HCT116 (cell line): ENCODE data around the gene ZNF143. TPM values are rescaled to one million over a fixed set of nuclear protein-coding genes. Genes with fewer than 3 reads are reported as not detected.

Experiments
- ATAC-seq: fragments of 200-7000 bp; cut with Tn5 transposase; 2 replicates; pipeline ENCODE4 v1.9.1; 2020; ENCODE audit warnings: mild to moderate bottlenecking, moderate library complexity
- BruUV-seq: library from RNA; stranded (reverse); fragments of 400-500 nt; replicated peaks from 2 replicates; lab custom pipeline; 2021; lab: Mats Ljungman, UMichigan
- CTCF ChIA-PET: fragments of 300-600 bp; sonication (Branson Sonifier 250); formaldehyde crosslinking; loops from one replicate; lab custom pipeline; 2021; ENCODE audit warnings: antibody characterized with exemption; lab: Charles Lee
- POLR2A ChIA-PET: fragments of 300-600, 350-600 bp; sonication (Branson Sonifier 250); formaldehyde crosslinking; loops from one replicate; lab custom pipeline; 2021; ENCODE audit warnings: antibody characterized with exemption; lab: Charles Lee
- RAD21 ChIA-PET, 2 experiments: fragments of 300-600 bp; sonication (Branson Sonifier 250); formaldehyde crosslinking; loops; one replicate each; lab custom pipeline; 2023; ENCODE audit warnings: low total read pairs in 2 of 2; ENCODE audit not compliant: uncharacterized antibody in 2 of 2, unreplicated experiment in 2 of 2, low non-redundant PET in 1 of 2; lab: Charles Lee
- DNase-seq: peaks from one replicate; pipeline ENCODE4 v3.0.0-alpha.2; 2010; ENCODE audit warnings: low read depth, low spot score
- H2AFZ ChIP-seq: fragments of 200-600 bp; shearing (Covaris generic), sonication (generic); 2 replicates; pipeline ENCODE4 v1.6.1; 2017; ENCODE audit warnings: low read depth, mixed run types, mixed read lengths, antibody characterized with exemption, low read length; ENCODE audit not compliant: poor library complexity, severe bottlenecking
- H3K27ac ChIP-seq: 2 replicates; pipeline ENCODE4 v1.5.1; 2012; ENCODE audit warnings: low read depth, low read length
- H3K27me3 ChIP-seq: fragments of 200-600 bp; sonication (generic); 2 replicates; pipeline ENCODE4 v1.6.1; 2016; ENCODE audit warnings: mixed run types, low read length, mixed read lengths; ENCODE audit not compliant: insufficient read depth
- H3K36me3 ChIP-seq, 2 experiments: fragments of 200-500 bp in 1 of 2; fragments of 200-600 bp in 1 of 2; sonication (Bioruptor generic) in 1 of 2; sonication (generic) in 1 of 2; 2 replicates each; pipeline versions ENCODE4 v1.5.1 to v1.6.1; 2014 to 2016; ENCODE audit warnings: low read length in 2 of 2, inconsistent platforms in 1 of 2, mixed read lengths in 1 of 2, mixed run types in 1 of 2; ENCODE audit not compliant: insufficient read depth in 2 of 2, control insufficient read depth in 1 of 2
- H3K4me1 ChIP-seq, 2 experiments: fragments of 200-600 bp in 1 of 2; sonication (generic) in 1 of 2; 2 replicates each; pipeline versions ENCODE4 v1.5.1 to v1.6.1; 2012 to 2017; ENCODE audit warnings: low read length in 2 of 2, inconsistent platforms in 1 of 2, mild to moderate bottlenecking in 1 of 2, mixed read lengths in 1 of 2, mixed run types in 1 of 2, moderate library complexity in 1 of 2; ENCODE audit not compliant: insufficient read depth in 2 of 2, control insufficient read depth in 1 of 2
- H3K4me2 ChIP-seq: fragments of 200-600 bp; sonication (generic); 2 replicates; pipeline ENCODE4 v1.6.1; 2017; ENCODE audit warnings: mixed run types, low read length, mixed read lengths
- H3K4me3 ChIP-seq, 2 experiments: fragments of 200-600 bp in 1 of 2; sonication (generic) in 1 of 2; replicated peaks in 1 of 2; 2 replicates each; pipeline ENCODE4 v1.5.1; 2011 to 2016; ENCODE audit warnings: low read length in 2 of 2, control low read depth in 1 of 2, low read depth in 1 of 2, mild to moderate bottlenecking in 1 of 2, mixed read lengths in 1 of 2, mixed run types in 1 of 2
- H3K79me2 ChIP-seq: fragments of 200-600 bp; sonication (generic); 2 replicates; pipeline ENCODE4 v1.6.1; 2017; ENCODE audit warnings: mild to moderate bottlenecking, mixed run types, low read length, moderate library complexity, mixed read lengths; ENCODE audit not compliant: insufficient read depth
- H3K9ac ChIP-seq: fragments of 200-600 bp; sonication (generic); 2 replicates; pipeline ENCODE4 v1.6.1; 2016; ENCODE audit warnings: low read length, mixed read lengths
- H3K9me2 ChIP-seq: fragments of 200-600 bp; sonication (generic), shearing (Covaris generic); 2 replicates; pipeline ENCODE4 v1.6.1; 2017; ENCODE audit warnings: mixed run types, mild to moderate bottlenecking, moderate library complexity; ENCODE audit not compliant: insufficient read depth
- H3K9me3 ChIP-seq, 2 experiments: fragments of 200-500 bp in 1 of 2; fragments of 200-600 bp in 1 of 2; sonication (Bioruptor generic) in 1 of 2; sonication (generic) in 1 of 2; 2 replicates each; pipeline ENCODE4 v1.6.1; 2014 to 2017; ENCODE audit warnings: low read length in 2 of 2, mixed read lengths in 2 of 2, inconsistent platforms in 1 of 2, low read depth in 1 of 2, mild to moderate bottlenecking in 1 of 2, mixed run types in 1 of 2, moderate library complexity in 1 of 2; ENCODE audit not compliant: control insufficient read depth in 1 of 2, insufficient read depth in 1 of 2
- H4K20me1 ChIP-seq: fragments of 200-600 bp; sonication (generic), shearing (Covaris generic); 2 replicates; pipeline ENCODE4 v1.6.1; 2017; ENCODE audit warnings: mixed run types, mild to moderate bottlenecking, moderate library complexity; ENCODE audit not compliant: insufficient read depth
- CEBPB ChIP-seq: IDR thresholded peaks from 2 replicates; pipeline ENCODE4 v1.6.1; 2012; ENCODE audit warnings: low read depth
- EGR1 ChIP-seq: IDR thresholded peaks from 2 replicates; pipeline ENCODE4 v1.6.1; 2012; ENCODE audit warnings: low read depth
- ELF1 ChIP-seq: IDR thresholded peaks from 2 replicates; pipeline ENCODE4 v1.6.1; 2012; ENCODE audit warnings: low read depth, borderline replicate concordance
- EZH2phosphoT487 ChIP-seq: fragments of 200-600 bp; IDR thresholded peaks from 2 replicates; pipeline ENCODE4 v1.6.1; 2018; ENCODE audit warnings: antibody characterized with exemption, borderline replicate concordance
- FOSL1 ChIP-seq: IDR thresholded peaks from 2 replicates; pipeline ENCODE4 v1.6.1; 2012; ENCODE audit warnings: low read depth
- MAX ChIP-seq: IDR thresholded peaks from 2 replicates; pipeline ENCODE4 v1.6.1; 2012
- POLR2A ChIP-seq: IDR thresholded peaks from 2 replicates; pipeline ENCODE4 v1.7.0; 2011; ENCODE audit warnings: borderline replicate concordance; ENCODE audit not compliant: insufficient read depth, insufficient read length; ENCODE audit errors: extremely low read depth
- POLR2AphosphoS5 ChIP-seq: IDR thresholded peaks from 2 replicates; pipeline ENCODE4 v1.6.1; 2011; ENCODE audit warnings: mild to moderate bottlenecking, low read depth, low read length, moderate library complexity
- RAD21 ChIP-seq: IDR thresholded peaks from 2 replicates; pipeline ENCODE4 v1.6.1; 2012; ENCODE audit warnings: low read depth, mild to moderate bottlenecking
- SIN3A ChIP-seq: IDR thresholded peaks from 2 replicates; pipeline ENCODE4 v1.6.1; 2012; ENCODE audit warnings: low read depth
- TCF7L2 ChIP-seq: IDR thresholded peaks from 2 replicates; pipeline ENCODE4 v1.7.0; 2011; ENCODE audit warnings: borderline replicate concordance, inconsistent platforms; ENCODE audit not compliant: insufficient read depth, insufficient read length; ENCODE audit errors: extremely low read depth
- ZFX ChIP-seq: fragments of 450-650 bp; IDR thresholded peaks from 2 replicates; pipeline ENCODE4 v1.6.1; 2017
- ZNF274 ChIP-seq: fragments of 200-500 bp; sonication (Bioruptor generic); IDR thresholded peaks from 2 replicates; pipeline ENCODE4 v1.6.1; 2014; ENCODE audit warnings: mild to moderate bottlenecking, low read depth, low read length, inconsistent platforms
- intact Hi-C: fragments of 100-400 bp; cut with micrococcal nuclease; formaldehyde crosslinking; loops from 2 replicates; pipeline ENCODE4 v1.10.0; 2022
- total RNA-seq: library from RNA; stranded (reverse); gene quantifications from one replicate; pipeline ENCODE4 v1.2.1, GENCODE V29; 2021; ENCODE audit not compliant: unreplicated experiment
- TF ChIP-seq, protein P1 (sequence below): IDR thresholded peaks from 2 replicates; pipeline ENCODE4 v1.6.1; 2012

The ZNF143 gene
- total RNA-seq, 1 experiment from 2014 or later = 27.5 TPM

DNA sequence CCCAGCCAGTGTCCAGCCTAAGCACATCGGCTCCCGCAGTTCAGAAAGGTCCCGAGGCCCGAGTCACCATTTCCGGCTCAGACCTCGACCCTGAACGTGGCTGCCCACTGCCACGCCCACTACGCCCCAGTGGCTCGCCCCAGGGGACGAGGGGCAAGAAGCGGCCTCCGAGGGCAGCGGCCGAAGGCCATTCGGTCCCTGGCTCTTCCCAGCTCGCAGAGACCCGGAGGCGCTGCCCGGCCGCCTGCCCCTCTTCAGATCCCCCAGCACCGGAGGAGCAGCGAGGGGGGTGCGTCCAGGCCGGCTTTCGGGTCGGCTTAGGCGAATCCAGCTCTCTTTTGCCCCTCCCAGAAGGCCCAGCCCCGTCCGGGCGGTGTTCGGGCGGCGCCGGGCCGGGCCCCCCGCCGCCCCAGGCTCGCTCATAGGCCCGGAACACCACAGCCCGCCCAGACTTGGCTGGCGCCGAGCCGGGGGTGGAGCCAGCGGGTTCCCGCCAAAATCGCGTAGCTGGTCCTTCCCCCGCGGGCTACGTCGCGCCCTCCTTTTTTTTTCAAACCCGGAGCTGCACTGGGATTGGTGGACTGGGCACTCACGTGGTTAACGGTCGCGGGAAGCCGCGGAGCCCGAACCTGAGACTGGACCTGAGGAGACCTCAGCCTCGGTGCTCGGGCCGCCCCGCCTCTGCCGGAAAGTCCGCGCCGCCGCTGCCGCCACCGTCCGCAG is 112.4 kb downstream of the ZNF143 start, which contains the start of gene WEE1 (continued):
- TF ChIP-seq CEBPB (no peak), ZNF274 (no peak)

- Histone ChIP-seq H3K9me2 (no peaks in the 10 kb centered on the region), H3K9ac (peak overlapping the region; percentile 94), H3K9me3 (no peaks in the 10 kb centered on the region), H3K79me2 (peaks cover 49% of the 10 kb centered on the region), H2AFZ (no peak overlapping the region), H4K20me1 (peaks cover 28% of the 10 kb centered on the region; the same call in 1 of the 2 replicates), H3K4me3 (peak overlapping the region; percentile 86 to 94), H3K27me3 (no peaks in the 10 kb centered on the region), H3K4me1 (peaks cover 18 to 46% of the 10 kb centered on the region in 2 experiments), H3K27ac (peak overlapping the region; percentile 96), H3K36me3 (peaks cover 18 to 31% of the 10 kb centered on the region in 2 experiments), H3K4me2 (peak overlapping the region; percentile 85)
- ATAC-seq (peak; percentile 49), DNase-seq (no peak)
- TF ChIP-seq POLR2AphosphoS5 = no peak; the same call in 1 of the 2 replicates
- no peak for TF ChIP-seq EGR1
- TF ChIP-seq ZFX = peak; percentile 91
- no peak for TF ChIP-seq FOSL1
- no peak for TF ChIP-seq RAD21
- TF ChIP-seq TCF7L2 = no peak
- TF ChIP-seq MAX = no peak; the same call in 1 of the 2 replicates
- TF ChIP-seq EZH2phosphoT487 = no peak
- TF ChIP-seq SIN3A = no peak
- peak; percentile 16 for TF ChIP-seq POLR2A
- TF ChIP-seq ELF1 = no peak
- TF ChIP-seq, protein P1, sequence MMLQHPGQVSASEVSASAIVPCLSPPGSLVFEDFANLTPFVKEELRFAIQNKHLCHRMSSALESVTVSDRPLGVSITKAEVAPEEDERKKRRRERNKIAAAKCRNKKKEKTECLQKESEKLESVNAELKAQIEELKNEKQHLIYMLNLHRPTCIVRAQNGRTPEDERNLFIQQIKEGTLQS = no peak
- ChIA-PET RAD21 (interaction anchor here in 1 of 2 experiments (0.6 kb wide), 1 partner anchor 39 kb away, joined by 3 read pairs; no protein-coding TSS in a partner anchor), POLR2A (interaction anchor here (1.0 to 1.8 kb wide), 4 partner anchors 10 to 731 kb away, joined by 3 to 9 read pairs (median 4); partner anchors contain the start of genes ADM and ZNF143), CTCF (interaction anchor here (1.0 to 1.6 kb wide), 6 partner anchors 10 to 793 kb away, joined by 3 to 10 read pairs (median 3); no protein-coding TSS in a partner anchor)
- intact Hi-C loops = no loop called here
- no TSS peak for BruUV-seq
Observed at GRCh38 chr11:9573775-9574621, 113.2 kb downstream of the ZNF143 start.
